Amygdala (tissue), 56 donors: ENCODE measurements around the gene NCAPG.

Experiments
- DNase-seq, 56 donors: peaks; one replicate each; lab custom pipeline; 2025; lab: John Stamatoyannopoulos, UW

The NCAPG gene

DNA sequence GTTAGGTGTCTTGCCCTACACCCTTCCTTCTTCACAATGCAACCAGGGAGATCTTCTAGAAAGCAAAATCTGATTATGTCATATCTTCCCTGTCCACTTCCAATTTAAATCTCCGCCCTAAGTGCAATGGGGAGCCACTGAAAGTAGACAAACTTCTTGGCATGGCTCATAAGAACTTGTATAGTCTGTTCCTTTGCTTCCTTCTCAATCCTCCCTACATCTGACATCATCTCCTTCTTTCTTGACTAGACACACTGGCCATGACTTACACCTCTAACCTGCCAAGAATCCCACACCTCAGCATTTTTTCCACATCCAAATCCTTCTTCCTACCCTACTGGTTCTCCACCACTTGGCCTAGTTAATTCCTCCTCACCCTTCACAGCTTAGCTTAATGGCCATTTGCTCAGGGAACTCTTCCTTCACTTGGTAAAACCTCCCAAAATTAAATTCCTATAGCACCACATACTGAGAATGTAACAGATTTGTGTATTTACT is 55.1 kb downstream of the NCAPG start:
- DNase-seq: no peak

DNA sequence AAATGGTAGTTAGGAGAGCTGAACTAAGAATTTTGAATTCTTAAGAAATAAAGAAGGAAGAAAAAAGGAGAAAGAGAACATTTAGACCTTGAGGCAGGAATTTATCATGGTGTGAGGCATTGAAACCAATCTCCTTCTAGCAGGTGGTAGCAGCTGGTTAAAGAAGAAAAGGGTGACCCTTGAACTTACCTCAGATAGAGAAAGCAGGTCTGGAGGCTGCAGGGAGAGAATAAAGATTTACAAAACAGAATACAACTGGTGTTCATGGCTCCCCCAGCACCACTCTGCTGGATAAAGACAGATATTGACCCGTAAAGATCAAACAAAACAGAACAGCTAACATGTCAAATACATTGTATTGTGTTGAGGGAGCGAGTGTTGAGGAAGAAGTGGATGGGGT is 56.0 kb downstream of the NCAPG start:
- no peak for DNase-seq

DNA sequence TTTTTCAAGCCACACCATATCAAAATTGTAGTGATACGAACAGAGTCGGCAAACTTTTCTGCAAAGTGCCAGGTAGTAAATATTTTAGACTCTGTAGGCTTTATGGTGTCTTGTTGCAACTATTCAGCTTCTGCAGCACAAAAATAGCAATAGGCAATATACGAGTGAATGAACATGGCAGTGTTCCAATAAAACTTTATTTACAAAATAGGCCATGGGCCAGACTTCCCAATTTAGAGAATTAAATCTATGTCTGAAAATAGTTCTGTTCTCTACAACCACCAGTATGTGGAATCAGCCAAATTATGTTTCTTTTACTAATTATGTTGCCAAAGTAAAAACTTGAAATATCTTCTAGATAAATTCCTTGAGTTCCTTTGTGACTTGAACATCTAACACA is 56.5 kb downstream of the NCAPG start:
- no peak for DNase-seq

DNA sequence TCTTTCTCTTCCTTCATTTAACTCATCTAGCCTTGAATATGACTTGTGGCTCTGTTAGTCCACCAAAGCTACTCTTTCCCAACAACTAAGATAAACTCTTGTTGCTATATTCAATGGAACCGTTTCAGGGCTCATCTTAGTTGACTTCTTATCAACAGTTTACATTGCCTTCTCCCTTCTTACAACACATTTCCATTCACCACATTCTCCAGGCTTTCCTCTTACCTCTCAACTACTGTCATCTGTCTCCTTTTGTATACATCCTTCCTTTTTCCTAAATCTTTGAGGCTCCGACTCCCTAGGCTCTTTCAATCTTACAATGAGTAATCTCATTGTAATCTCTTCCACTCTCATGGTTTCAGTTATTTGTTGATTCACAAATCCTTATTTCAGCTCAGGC is 58.5 kb downstream of the NCAPG start:
- no peak for DNase-seq

DNA sequence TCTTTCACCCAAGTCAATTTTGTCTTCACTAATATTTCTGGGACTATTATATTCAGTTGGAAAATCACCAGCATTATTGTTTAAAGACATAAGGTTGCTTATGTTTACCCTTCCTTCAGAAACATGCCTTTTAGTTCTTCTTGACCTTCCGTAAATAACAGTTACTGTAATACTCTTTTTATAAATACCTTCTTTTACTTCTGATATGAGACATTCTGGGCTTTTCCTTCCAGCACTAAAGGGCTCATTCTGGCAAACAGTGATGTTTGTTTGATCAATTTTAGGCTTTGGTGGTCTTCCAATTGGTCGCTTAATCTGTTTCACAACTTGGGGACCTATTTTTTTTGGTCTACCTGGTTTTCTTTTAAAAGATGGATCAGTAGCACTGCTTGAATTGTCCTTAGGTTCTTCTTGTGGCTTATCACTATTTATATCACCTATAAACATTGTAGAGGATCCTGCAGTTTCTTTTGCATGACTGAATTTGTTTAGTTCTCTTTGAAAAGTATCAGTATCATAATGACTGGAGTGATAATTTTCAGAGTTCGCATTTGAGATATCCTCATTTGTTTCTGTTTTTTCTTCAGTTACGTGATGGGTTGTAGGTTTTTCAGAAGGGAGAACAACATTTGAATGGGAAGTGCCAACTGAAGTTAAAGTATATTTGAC is 64.8 kb downstream of the NCAPG start:
- no peak for DNase-seq

DNA sequence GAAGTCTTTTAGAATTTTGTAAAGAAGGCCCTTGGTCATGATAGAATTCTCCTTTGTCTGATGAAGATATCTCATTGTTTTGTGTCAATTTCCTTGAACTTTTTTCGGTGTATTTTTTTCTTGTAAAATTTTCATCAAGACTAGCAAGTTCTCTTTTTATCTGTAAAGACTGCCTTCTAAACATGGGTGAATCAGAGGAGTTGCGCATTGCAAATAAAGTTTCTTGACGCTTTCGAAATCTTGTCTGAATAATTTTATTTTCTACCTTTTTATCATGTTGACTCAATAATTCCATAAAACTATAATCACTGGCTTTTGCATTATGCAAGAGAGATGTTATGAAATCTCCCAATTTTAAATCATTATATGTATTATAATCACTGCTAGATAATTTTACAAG is 66.2 kb downstream of the NCAPG start:
- no peak for DNase-seq

DNA sequence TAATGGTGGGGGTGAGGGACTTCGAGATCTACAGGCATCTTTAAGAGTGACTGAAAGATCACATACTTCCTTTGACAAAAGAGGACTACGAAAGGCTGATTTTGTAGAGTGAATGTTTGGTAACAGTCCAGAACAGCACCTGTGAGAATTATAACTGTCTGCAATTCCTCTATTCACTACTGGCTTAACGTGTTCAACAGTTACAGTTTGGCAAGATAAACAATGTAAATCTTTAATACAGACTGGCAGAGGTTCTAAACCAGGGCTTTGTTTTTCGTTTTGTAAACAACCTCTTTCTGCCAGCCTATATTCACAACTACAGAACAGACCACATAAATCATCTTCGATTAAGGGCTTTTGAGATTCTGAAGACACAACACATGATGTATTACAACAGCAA is 66.9 kb downstream of the NCAPG start:
- no peak for DNase-seq

DNA sequence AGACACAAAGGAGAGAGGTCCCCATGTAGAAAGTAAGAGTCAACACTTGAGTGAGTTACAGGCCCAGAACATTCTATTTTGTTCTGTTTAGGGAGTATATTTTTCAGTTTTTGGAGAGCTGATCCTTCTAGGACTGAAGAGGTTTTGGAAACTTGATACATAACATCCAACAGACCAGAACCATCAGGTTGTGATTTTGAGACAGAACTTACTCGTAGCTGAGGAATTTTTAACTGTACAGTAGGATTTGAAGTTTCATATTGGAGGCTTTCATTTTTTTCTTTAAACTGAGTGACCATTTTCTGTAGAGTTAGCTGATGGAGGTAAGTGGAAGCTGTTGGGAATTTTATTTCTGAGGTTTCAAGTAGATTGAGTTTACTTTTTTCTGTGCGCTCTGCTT is 73.3 kb downstream of the NCAPG start:
- DNase-seq: no peak

DNA sequence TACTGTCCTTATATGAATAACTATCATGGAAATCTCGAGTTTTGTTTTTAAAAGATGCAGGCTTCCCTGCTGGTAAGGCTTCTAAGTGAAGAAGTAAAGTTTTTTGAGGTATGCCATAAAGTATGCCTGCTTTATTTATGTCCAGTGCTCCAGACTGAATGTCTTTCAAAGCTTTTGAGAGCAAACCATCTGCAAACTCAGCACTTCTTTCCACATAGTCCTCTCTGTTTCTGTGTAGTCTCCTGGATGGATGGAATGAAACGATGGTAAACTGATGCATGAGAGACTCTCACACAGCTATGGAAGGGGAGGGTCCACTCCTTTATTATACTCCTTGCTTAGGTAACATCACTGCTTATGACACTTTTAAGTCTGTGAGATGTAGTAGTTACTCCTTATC is 73.7 kb downstream of the NCAPG start:
- no peak for DNase-seq

DNA sequence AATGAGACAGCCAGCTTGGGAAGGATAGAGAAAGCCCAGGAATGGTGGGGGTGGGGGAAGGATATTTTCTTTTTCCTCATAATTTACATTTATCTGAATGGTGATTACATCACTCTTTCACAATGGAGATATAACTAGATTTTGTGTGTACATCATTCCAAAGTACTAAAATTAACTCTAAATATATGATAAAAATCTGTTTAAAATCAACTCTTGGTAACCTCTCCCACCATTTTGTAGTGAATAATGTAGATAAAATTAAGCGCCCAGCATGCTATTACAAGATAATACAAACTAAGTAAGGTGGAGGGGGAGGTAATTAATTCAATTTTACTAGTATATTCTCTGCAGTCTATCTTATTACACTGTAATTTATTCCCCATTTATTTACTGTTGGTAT is 78.9 kb downstream of the NCAPG start:
- no peak for DNase-seq

DNA sequence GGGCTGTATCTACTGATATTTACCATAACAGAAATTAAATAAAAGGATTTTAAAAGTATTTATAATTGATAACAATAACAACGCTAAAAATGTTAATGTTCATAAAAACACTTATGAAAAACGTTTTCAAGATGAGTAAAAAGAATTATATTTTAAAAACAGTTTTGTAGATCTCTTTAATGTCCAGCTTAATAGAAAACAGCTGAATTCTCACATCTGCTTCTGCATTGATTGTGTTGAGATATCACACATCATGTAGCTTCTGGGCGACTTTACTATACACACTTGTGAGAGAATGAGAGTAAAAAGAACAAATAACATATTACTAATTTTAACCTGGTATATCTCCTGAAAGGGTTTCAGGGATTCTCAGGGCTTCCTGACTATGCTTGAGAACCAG is 83.6 kb downstream of the NCAPG start:
- DNase-seq: no peak
